IPS-15b (cell line): Measurements from ENCODE around the gene RBM19.

Experiments
- H3K27me3 ChIP-seq: one replicate; pipeline ENCODE4 v1.6.1; 2013; ENCODE audit warnings: low read length; ENCODE audit not compliant: control insufficient read depth, insufficient read depth
- H3K36me3 ChIP-seq: one replicate; pipeline ENCODE4 v1.6.1; 2013; ENCODE audit warnings: low read length; ENCODE audit not compliant: control insufficient read depth, insufficient read depth
- H3K4me1 ChIP-seq: one replicate; pipeline ENCODE4 v1.6.1; 2013; ENCODE audit warnings: mild to moderate bottlenecking, low read length; ENCODE audit not compliant: control insufficient read depth, insufficient read depth
- H3K4me3 ChIP-seq: one replicate; pipeline ENCODE4 v1.5.1; 2013; ENCODE audit warnings: low read depth, low read length
- H3K9ac ChIP-seq: one replicate; pipeline ENCODE4 v1.6.1; 2013; ENCODE audit warnings: low read depth, mild to moderate bottlenecking, low read length
- H3K9me3 ChIP-seq: one replicate; pipeline ENCODE4 v1.6.1; 2013; ENCODE audit warnings: mild to moderate bottlenecking, low read length; ENCODE audit not compliant: control insufficient read depth, insufficient read depth

Gene RBM19

GRCh38 chr12:113880988-113881962 lies 84.8 kb downstream of the RBM19 start:
- Histone ChIP-seq H3K4me1 (no peaks in the 10 kb centered on the region), H3K9ac (no peak overlapping the region), H3K4me3 (no peak overlapping the region), H3K9me3 (no peaks in the 10 kb centered on the region), H3K36me3 (no peaks in the 10 kb centered on the region), H3K27me3 (no peaks in the 10 kb centered on the region)

GRCh38 chr12:113880326-113880725 lies 85.8 kb downstream of the RBM19 start:
- H3K27me3 ChIP-seq: no peaks in the 10 kb centered on the region
- H3K9ac ChIP-seq: no peak overlapping the region
- H3K4me1 ChIP-seq: no peaks in the 10 kb centered on the region
- H3K36me3 ChIP-seq: no peaks in the 10 kb centered on the region
- no peaks in the 10 kb centered on the region for H3K9me3 ChIP-seq
- H3K4me3 ChIP-seq: no peak overlapping the region

- no peaks in the 10 kb centered on the region for H3K36me3 ChIP-seq
- H3K4me1 ChIP-seq: no peaks in the 10 kb centered on the region
Observed at GRCh38 chr12:113879658-113880057, 86.5 kb downstream of the RBM19 start.

GRCh38 chr12:113877607-113878006 lies 88.5 kb downstream of the RBM19 start:
- Histone ChIP-seq H3K27me3 (no peaks in the 10 kb centered on the region), H3K4me3 (no peak overlapping the region), H3K9ac (no peak overlapping the region), H3K36me3 (no peaks in the 10 kb centered on the region), H3K9me3 (no peaks in the 10 kb centered on the region), H3K4me1 (no peaks in the 10 kb centered on the region)

More at GRCh38 chr12:113879658-113880057, 86.5 kb downstream of the RBM19 start:
- H3K9ac ChIP-seq: no peak overlapping the region
- H3K4me3 ChIP-seq: no peak overlapping the region
- no peaks in the 10 kb centered on the region for H3K9me3 ChIP-seq
- no peaks in the 10 kb centered on the region for H3K27me3 ChIP-seq

- Histone ChIP-seq H3K36me3 (no peaks in the 10 kb centered on the region), H3K4me1 (no peaks in the 10 kb centered on the region)
Observed at GRCh38 chr12:113876160-113876559, 90.0 kb downstream of the RBM19 start.

GRCh38 chr12:113875691-113876090 lies 90.4 kb downstream of the RBM19 start:
- Histone ChIP-seq H3K9ac (no peak overlapping the region), H3K9me3 (no peaks in the 10 kb centered on the region), H3K27me3 (no peaks in the 10 kb centered on the region), H3K36me3 (no peaks in the 10 kb centered on the region), H3K4me3 (no peak overlapping the region), H3K4me1 (no peaks in the 10 kb centered on the region)

More at GRCh38 chr12:113876160-113876559, 90.0 kb downstream of the RBM19 start:
- H3K9me3 ChIP-seq: no peaks in the 10 kb centered on the region
- H3K9ac ChIP-seq: no peak overlapping the region
- H3K4me3 ChIP-seq: no peak overlapping the region
- no peaks in the 10 kb centered on the region for H3K27me3 ChIP-seq

GRCh38 chr12:113874999-113875561 lies 91.0 kb downstream of the RBM19 start:
- Histone ChIP-seq H3K9ac (no peak overlapping the region), H3K9me3 (no peaks in the 10 kb centered on the region), H3K4me1 (no peaks in the 10 kb centered on the region), H3K27me3 (no peaks in the 10 kb centered on the region), H3K36me3 (no peaks in the 10 kb centered on the region), H3K4me3 (no peak overlapping the region)

- Histone ChIP-seq H3K9me3 (no peaks in the 10 kb centered on the region), H3K4me3 (no peak overlapping the region), H3K27me3 (no peaks in the 10 kb centered on the region), H3K4me1 (no peaks in the 10 kb centered on the region), H3K9ac (no peak overlapping the region), H3K36me3 (no peaks in the 10 kb centered on the region)
Observed at GRCh38 chr12:113874326-113874725, 91.8 kb downstream of the RBM19 start.

- H3K4me1 ChIP-seq: no peaks in the 10 kb centered on the region
- H3K36me3 ChIP-seq: no peaks in the 10 kb centered on the region
- H3K4me3 ChIP-seq: no peak overlapping the region
- no peaks in the 10 kb centered on the region for H3K9me3 ChIP-seq
- no peak overlapping the region for H3K9ac ChIP-seq
- H3K27me3 ChIP-seq: no peaks in the 10 kb centered on the region
Observed at GRCh38 chr12:113873740-113874139, 92.4 kb downstream of the RBM19 start.

GRCh38 chr12:113870890-113871289 lies 95.2 kb downstream of the RBM19 start:
- no peaks in the 10 kb centered on the region for H3K27me3 ChIP-seq
- no peak overlapping the region for H3K9ac ChIP-seq
- H3K9me3 ChIP-seq: no peaks in the 10 kb centered on the region
- no peaks in the 10 kb centered on the region for H3K36me3 ChIP-seq
- no peak overlapping the region for H3K4me3 ChIP-seq
- no peaks in the 10 kb centered on the region for H3K4me1 ChIP-seq

- no peak overlapping the region for H3K9ac ChIP-seq
- no peaks in the 10 kb centered on the region for H3K4me1 ChIP-seq
- H3K27me3 ChIP-seq: no peaks in the 10 kb centered on the region
- no peak overlapping the region for H3K4me3 ChIP-seq
- H3K9me3 ChIP-seq: no peaks in the 10 kb centered on the region
- H3K36me3 ChIP-seq: no peaks in the 10 kb centered on the region
Observed at GRCh38 chr12:113870035-113870434, 96.1 kb downstream of the RBM19 start.

GRCh38 chr12:113868365-113868764 lies 97.8 kb downstream of the RBM19 start:
- Histone ChIP-seq H3K4me1 (peaks cover 2% of the 10 kb centered on the region), H3K9me3 (no peaks in the 10 kb centered on the region), H3K4me3 (no peak overlapping the region)

More at GRCh38 chr12:113868365-113868764, 97.8 kb downstream of the RBM19 start:
- H3K9ac ChIP-seq: no peak overlapping the region
- H3K36me3 ChIP-seq: no peaks in the 10 kb centered on the region
- no peaks in the 10 kb centered on the region for H3K27me3 ChIP-seq
